ENCODE data around the gene PIGN.
"Not testable (repeated sequence)": the region's sequence is repeated elsewhere in the genome, so short reads cannot be mapped to it uniquely, and the experiment has no call there.

Gene PIGN

DNA sequence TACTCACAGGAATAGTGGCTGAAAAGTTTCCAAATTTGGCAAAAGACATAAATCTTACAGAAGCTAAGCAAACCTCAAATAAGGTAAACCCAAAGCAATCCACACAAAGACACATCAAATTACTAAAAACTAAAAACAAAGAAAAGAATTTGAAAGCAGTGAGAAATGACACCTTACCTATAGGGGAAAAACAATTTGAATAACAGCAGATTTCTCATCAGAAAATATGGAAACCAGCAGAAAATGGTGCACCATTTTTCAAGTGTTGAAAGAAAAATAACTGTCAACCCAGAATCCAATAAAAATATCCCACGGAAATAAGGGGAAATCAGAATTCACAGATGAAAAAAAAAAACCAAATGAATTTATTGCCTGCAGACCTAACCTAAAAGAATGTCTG, 138.6 kb downstream of the PIGN start:
- no peak for DNase-seq (ENCODE audit: insufficient read length)
- no peak for FAIRE-seq
- TF ChIP-seq POLR2A (IDR thresholded peaks at IDR 0.05; ENCODE audit: low read depth, low read length) (no peak), POLR2AphosphoS5 (IDR thresholded peaks at IDR 0.05; ENCODE audit: low read depth, low read length) (no peak), TAF1 (IDR thresholded peaks at IDR 0.05; ENCODE audit: borderline replicate concordance, low read depth, low read length) (no peak)

DNA sequence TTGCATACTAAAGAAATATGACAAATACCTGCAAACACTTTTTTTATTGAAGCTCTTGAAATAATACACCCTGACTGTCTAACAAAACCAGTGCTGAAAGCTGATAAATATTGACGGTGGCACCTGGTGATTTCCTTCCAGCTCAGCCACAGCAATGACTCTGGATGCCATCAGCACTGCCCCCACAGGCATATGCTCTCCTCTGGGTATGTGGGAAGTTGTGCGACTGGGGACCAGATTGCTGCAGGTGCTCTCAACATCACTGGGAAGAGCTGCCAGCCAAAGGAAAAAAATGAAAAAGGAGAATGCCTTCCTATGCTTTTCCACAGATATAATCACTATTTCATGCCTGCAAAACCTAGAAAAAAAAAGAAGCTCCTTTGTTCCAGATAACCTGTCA, 141.5 kb downstream of the PIGN start:
- FAIRE-seq (no peak), DNase-seq (ENCODE audit: insufficient read length) (no peak)
- TF ChIP-seq POLR2AphosphoS5 (IDR thresholded peaks at IDR 0.05; ENCODE audit: low read depth, low read length) (no peak), TAF1 (IDR thresholded peaks at IDR 0.05; ENCODE audit: borderline replicate concordance, low read depth, low read length) (no peak), POLR2A (IDR thresholded peaks at IDR 0.05; ENCODE audit: low read depth, low read length) (no peak)

DNA sequence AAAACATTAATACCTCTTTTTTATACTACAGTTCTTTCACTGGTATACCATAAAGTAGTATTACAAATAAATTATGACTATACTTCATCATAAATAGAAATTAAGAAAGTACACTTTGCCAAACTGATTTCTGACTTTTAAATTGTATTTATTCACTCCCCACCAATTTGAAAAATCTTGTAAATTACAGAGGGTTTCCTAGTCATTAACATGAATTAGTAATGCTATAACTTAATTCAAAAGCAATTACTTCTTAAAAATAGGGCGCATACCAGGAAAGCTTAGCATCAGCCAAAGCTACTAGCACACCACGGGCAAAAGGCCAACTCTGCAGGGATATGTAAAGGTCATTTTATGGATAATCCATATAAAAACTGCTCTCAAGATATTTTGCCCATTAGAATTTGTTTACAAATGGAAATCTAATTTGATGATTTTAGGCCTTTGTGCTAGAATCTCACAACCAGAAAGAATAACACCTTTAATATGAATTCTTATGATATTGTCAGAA, 142.3 kb downstream of the PIGN start:
- no peak for TF ChIP-seq TAF1 (IDR thresholded peaks at IDR 0.05; ENCODE audit: borderline replicate concordance, low read depth, low read length)
- no peak for TF ChIP-seq POLR2AphosphoS5 (IDR thresholded peaks at IDR 0.05; ENCODE audit: low read depth, low read length)
- TF ChIP-seq POLR2A (IDR thresholded peaks at IDR 0.05; ENCODE audit: low read depth, low read length): no peak
- DNase-seq (ENCODE audit: insufficient read length) (no peak), FAIRE-seq (no peak)

DNA sequence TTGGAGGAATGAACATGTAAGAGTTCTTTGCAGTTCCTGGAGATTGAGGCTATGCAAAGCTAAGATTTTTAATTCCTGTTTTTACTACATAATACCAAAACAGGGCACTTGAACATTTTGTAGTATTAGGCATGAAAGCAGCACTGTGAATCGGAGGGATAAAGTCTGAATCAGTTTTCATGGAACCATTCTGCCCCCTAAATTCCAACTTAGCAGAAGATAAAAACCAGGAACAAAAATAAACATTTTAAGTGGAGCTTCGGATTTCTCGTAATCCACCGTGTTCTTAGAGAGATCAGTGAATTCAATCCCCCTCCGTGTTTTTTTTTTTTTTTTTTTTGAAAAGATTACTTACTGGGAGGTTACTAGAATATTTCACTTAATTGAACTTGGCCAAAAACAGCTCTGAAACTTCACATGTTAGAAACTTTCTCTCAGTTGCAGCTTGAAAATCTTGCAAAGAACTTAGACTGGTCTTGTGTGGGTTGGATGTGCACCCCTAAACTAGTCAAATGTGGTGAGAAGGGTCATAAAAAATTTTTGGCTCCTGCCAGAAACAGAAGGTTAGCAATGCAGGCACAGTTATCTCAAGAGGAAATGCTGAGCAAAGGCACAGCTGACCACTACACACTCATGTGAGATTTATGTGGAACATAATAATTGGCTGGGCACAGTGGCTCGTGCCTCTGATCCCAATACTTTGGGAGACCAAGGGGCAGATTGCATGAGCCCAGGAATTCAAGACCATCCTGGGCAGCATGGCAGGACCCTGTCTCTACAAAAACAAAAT, 148.7 kb downstream of the PIGN start:
- DNase-seq (ENCODE audit: insufficient read length) (no peak), FAIRE-seq (no peak)

DNA sequence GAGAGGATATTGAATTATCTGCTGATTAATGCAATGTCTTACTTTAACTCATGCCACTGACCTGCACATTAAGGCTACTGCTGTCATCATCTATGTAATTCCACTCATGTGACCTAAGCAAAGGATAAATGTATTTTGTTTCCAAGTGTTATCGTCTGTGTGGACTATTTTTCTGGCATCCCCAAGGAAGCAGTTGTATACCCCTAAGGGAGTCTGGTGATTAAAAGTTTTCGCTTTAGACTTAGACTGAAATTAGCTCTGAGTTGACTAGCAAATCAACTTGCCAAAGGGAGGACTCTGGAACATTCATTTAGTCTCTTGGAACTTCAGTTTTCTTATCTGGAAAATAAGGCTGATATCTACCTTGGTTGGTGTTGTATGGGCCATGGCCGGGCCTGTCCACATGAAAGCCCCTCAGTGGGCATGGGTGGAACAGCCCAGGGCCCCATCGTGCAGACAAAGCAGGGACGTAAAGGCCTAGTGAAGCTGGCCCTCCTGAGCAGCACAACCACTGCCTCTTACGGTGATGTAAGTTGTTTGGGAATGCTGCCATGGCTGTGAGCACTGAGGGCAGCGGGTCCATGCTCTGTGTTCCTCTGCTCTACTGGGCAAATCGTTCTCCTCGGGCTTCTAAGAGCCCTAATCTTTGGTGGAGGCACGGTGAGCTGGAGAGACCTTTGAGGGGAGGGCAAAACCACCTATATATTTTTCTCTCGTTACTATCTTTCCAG, 149.7 kb downstream of the PIGN start:
- FAIRE-seq (no peak), DNase-seq (ENCODE audit: insufficient read length) (no peak)
- TF ChIP-seq POLR2AphosphoS5 (IDR thresholded peaks at IDR 0.05; ENCODE audit: low read depth, low read length) (no peak), POLR2A (IDR thresholded peaks at IDR 0.05; ENCODE audit: low read depth, low read length) (no peak), TAF1 (IDR thresholded peaks at IDR 0.05; ENCODE audit: borderline replicate concordance, low read depth, low read length) (no peak)

More for the DNA sequence above, 148.7 kb downstream of the PIGN start:
- TF ChIP-seq TAF1 (IDR thresholded peaks at IDR 0.05; ENCODE audit: borderline replicate concordance, low read depth, low read length): no peak
- no peak for TF ChIP-seq POLR2A (IDR thresholded peaks at IDR 0.05; ENCODE audit: low read depth, low read length)
- TF ChIP-seq POLR2AphosphoS5 (IDR thresholded peaks at IDR 0.05; ENCODE audit: low read depth, low read length): no peak

DNA sequence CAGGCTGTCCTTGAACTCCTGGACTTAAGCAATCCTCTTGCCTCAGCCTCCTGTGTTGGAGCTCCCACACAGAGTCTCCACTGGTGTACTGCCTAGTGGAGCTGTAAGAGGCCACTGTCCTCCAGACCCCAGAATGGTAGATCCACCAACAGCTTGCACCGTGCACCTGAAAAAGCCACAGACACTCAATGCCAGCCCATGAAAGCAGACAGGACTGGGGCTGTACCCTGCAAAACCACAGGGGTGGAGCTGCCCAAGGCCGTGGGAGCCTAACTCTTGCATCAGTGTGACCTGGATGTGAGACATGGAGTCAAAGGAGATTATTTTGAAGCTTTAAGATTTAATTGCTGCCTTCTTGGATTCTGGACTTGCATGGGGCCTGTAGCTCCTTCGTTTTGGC, 152.6 kb downstream of the PIGN start:
- FAIRE-seq; DNase-seq (ENCODE audit: insufficient read length): not testable (repeated sequence)

DNA sequence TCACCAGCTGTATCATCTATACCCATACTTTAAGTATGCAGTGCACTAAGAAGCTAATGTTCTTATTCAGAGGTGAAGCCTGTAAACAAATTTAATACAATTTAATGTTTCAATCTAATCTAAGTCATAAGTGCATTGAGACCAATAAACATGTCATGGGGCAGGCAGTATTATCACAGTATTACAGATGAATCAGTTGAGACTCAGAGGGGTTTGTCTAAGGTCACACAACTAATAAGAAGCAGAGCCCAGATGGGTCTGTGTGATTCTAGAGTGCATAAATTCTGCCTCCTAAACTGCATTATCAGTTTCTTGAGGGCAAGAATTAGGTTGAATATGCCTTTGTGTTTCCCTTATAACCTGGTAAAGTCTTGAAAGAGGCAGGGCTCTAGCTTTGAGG, 153.1 kb downstream of the PIGN start:
- no peak for DNase-seq (ENCODE audit: insufficient read length)
- TF ChIP-seq POLR2A (IDR thresholded peaks at IDR 0.05; ENCODE audit: low read depth, low read length): no peak
- no peak for TF ChIP-seq TAF1 (IDR thresholded peaks at IDR 0.05; ENCODE audit: borderline replicate concordance, low read depth, low read length)
- TF ChIP-seq POLR2AphosphoS5 (IDR thresholded peaks at IDR 0.05; ENCODE audit: low read depth, low read length): no peak
- no peak for FAIRE-seq

DNA sequence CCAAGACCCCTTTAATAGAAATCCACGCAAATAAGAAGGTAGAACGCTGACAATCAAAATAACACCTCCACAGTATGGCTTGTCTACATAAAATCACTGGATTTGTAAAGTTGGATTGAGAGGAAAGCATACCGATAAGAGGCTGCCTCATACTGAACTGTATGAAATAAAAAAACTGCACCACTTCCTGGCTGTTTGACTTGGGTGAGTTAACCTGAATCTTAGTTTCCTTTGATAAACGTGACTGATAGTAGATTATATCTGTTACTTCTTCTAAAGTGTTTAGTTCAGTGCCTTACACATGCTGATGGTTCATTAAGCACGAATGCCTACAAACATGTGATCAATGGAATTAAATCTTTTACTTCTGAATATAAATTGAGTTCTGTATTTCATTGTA, 153.6 kb downstream of the PIGN start:
- no peak for TF ChIP-seq POLR2A (IDR thresholded peaks at IDR 0.05; ENCODE audit: low read depth, low read length)
- no peak for TF ChIP-seq TAF1 (IDR thresholded peaks at IDR 0.05; ENCODE audit: borderline replicate concordance, low read depth, low read length)
- TF ChIP-seq POLR2AphosphoS5 (IDR thresholded peaks at IDR 0.05; ENCODE audit: low read depth, low read length): no peak
- FAIRE-seq (no peak), DNase-seq (ENCODE audit: insufficient read length) (no peak)

DNA sequence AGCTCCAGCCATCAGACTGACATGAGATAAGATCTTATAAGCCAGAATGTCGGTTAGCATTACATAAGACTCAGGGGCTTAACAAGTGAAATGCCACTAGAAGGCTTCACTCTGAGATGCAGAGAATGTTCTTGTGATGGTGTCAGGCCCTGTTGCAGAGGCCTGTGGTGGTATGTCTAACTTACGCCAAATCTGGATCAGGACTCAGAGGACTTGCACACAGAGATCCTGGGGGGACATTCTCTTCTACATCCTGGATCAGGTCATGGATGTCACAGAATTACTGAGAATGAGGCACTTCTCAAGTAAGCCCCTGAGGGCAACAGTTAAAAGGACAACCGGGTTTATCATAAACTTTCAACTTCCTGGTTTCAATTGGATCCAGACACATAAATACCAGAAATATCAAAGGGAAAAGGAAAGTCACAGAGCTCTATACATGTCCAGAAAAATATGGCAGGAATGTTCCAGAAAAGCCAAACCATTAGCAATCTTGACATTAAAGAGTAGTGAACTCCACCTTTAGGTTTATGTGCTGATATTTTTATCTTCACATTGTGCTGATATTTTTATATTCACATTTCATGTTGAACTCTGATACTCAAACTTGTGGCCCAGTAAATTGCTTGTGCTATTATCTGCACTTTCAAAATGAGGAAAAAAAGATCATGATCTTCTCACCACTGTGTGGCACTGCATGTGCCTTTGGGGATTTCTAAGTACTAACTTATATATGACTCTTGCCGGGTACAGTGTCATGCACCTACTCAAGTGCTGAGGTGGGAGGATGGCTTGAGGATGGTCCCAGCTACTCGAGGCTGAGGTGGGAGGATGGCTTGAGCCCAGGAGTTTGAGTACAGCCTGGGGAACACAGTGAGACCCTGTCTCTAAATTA, 156.5 kb downstream of the PIGN start:
- TF ChIP-seq TAF1 (IDR thresholded peaks at IDR 0.05; ENCODE audit: borderline replicate concordance, low read depth, low read length) (no peak), POLR2AphosphoS5 (IDR thresholded peaks at IDR 0.05; ENCODE audit: low read depth, low read length) (no peak), POLR2A (IDR thresholded peaks at IDR 0.05; ENCODE audit: low read depth, low read length) (no peak)
- FAIRE-seq (no peak), DNase-seq (ENCODE audit: insufficient read length) (no peak)

DNA sequence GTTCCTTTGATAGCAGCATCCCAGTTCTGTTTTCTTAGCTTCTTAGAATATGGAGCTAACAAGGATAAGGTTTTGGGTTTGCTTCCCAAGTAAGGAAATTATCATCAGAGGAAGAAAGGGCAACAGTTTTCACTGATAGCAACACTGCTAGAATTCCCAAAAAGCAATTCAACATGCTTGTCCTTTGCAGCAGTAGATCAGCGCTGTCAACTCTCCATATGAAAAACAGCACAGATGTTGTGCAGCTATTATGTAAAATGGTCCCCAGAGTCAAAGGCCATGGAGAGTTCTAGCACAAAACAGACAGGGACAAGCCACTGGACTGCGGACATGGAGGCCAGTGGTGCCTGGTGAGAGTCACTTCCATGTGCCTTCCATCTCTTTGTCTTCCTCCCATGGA, 158.1 kb downstream of the PIGN start:
- DNase-seq (ENCODE audit: insufficient read length) (no peak), FAIRE-seq (no peak)
- TF ChIP-seq TAF1 (IDR thresholded peaks at IDR 0.05; ENCODE audit: borderline replicate concordance, low read depth, low read length) (no peak), POLR2AphosphoS5 (IDR thresholded peaks at IDR 0.05; ENCODE audit: low read depth, low read length) (no peak), POLR2A (IDR thresholded peaks at IDR 0.05; ENCODE audit: low read depth, low read length) (no peak)

DNA sequence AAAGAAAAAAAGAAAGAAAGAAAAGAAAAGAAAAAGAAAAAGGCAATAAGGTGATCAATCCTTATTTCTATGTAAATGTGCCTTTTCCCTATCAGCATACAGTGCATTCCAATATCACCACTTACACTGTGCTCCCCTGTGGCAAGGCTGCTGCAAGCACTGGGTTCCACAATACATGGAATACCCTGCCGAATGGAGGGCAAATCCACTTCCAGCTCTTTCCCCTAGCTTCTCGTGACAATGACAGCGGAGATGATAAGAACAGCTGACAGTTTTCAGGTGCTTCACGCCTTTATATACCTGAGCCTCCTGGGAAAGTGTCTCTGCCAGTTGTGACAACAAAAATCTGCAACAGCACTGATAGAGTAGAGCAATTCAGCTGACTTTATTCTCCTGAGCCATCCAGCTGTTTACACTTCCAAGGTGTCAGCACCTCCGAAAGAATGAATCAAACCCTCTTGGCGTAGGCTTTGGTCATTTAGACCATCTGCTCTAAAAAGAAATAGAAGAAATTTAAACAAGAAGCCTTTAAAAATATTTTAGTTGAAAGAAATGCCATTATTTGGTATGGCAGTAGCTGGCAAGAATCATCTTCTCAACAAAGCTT, 158.8 kb downstream of the PIGN start:
- TF ChIP-seq POLR2AphosphoS5 (IDR thresholded peaks at IDR 0.05; ENCODE audit: low read depth, low read length): no peak
- TF ChIP-seq POLR2A (IDR thresholded peaks at IDR 0.05; ENCODE audit: low read depth, low read length): no peak
- TF ChIP-seq TAF1 (IDR thresholded peaks at IDR 0.05; ENCODE audit: borderline replicate concordance, low read depth, low read length): no peak
- no peak for FAIRE-seq
- no peak for DNase-seq (ENCODE audit: insufficient read length)

All from GM12892 (cell line).